Ishikawa (cell line): ENCODE data around the gene MPV17L.

ENCODE experiments used
- CEBPB ChIP-seq: IDR thresholded peaks from 2 replicates; pipeline ENCODE4 v1.6.1; 2012
- EP300 ChIP-seq: IDR thresholded peaks from 2 replicates; pipeline ENCODE4 v1.6.1; 2012; ENCODE audit warnings: borderline replicate concordance
- FOXM1 ChIP-seq: IDR thresholded peaks from 2 replicates; pipeline ENCODE4 v1.6.1; 2012; ENCODE audit warnings: low read depth, borderline replicate concordance
- MAX ChIP-seq: IDR thresholded peaks from 2 replicates; pipeline ENCODE4 v1.6.1; 2012
- RAD21 ChIP-seq: IDR thresholded peaks from 2 replicates; pipeline ENCODE4 v1.6.1; 2012; ENCODE audit warnings: low read depth
- REST ChIP-seq: IDR thresholded peaks from 2 replicates; pipeline ENCODE4 v1.6.1; 2012; ENCODE audit warnings: low read depth, mild to moderate bottlenecking
- TAF1 ChIP-seq: IDR thresholded peaks from 2 replicates; pipeline ENCODE4 v1.6.1; 2012; ENCODE audit warnings: low read depth, mild to moderate bottlenecking
- TCF12 ChIP-seq: IDR thresholded peaks from 2 replicates; pipeline ENCODE4 v1.6.1; 2012; ENCODE audit warnings: low read depth
- USF1 ChIP-seq: IDR thresholded peaks from 2 replicates; pipeline ENCODE4 v1.6.1; 2012
- YY1 ChIP-seq: IDR thresholded peaks from 2 replicates; pipeline ENCODE4 v1.6.1; 2012; ENCODE audit warnings: low read depth

- TF ChIP-seq TAF1 (no peak), CEBPB (no peak), EP300 (no peak), REST (no peak), YY1 (no peak), FOXM1 (no peak), MAX (no peak), RAD21 (no peak), USF1 (no peak), TCF12 (no peak)
These were observed 22.7 kb downstream of the MPV17L start for GRCh38 chr16:15418206-15418605.
